ENCODE results near the gene ZNF136. TPM values are rescaled to one million over a fixed set of nuclear protein-coding genes. Genes with fewer than 3 reads are reported as not detected.

The ZNF136 gene
- total RNA-seq, 1 experiment from 2014 or later: 3.2 TPM

Other genes starting within 250 kb of the ZNF136 start
- 9.5 and 11.7 TPM in 2 replicates for gene ZNF700, start 238.0 kb upstream of the ZNF136 start, total RNA-seq (2014; rRNA removed; shearing (Covaris generic))
- gene ZNF763, start 198.1 kb upstream of the ZNF136 start, total RNA-seq (2014; rRNA removed; shearing (Covaris generic)): 0.51 and 1.8 TPM in 2 replicates
- gene ZNF433, start 127.4 kb upstream of the ZNF136 start, total RNA-seq (2014; rRNA removed; shearing (Covaris generic)): 1.1 and 2.3 TPM in 2 replicates
- gene ZNF878, start 110.1 kb upstream of the ZNF136 start, total RNA-seq (2014; rRNA removed; shearing (Covaris generic)): 0.37 and 0.77 TPM in 2 replicates
- gene ZNF844, start 98.4 kb upstream of the ZNF136 start, total RNA-seq (2014; rRNA removed; shearing (Covaris generic)): 2.7 and 5.2 TPM in 2 replicates
- 5.4 and 5.9 TPM in 2 replicates for gene ZNF20, start 22.7 kb upstream of the ZNF136 start, total RNA-seq (2014; rRNA removed; shearing (Covaris generic))
- gene ZNF625, start 6.4 kb upstream of the ZNF136 start, total RNA-seq (2014; rRNA removed; shearing (Covaris generic)): 1.6 and 1.9 TPM in 2 replicates
- 1.3 and 2.2 TPM in 2 replicates for gene ZNF44, start 131.8 kb downstream of the ZNF136 start, total RNA-seq (2014; rRNA removed; shearing (Covaris generic))
- gene ZNF563, start 170.5 kb downstream of the ZNF136 start, total RNA-seq (2014; rRNA removed; shearing (Covaris generic)): 1.3 and 1.6 TPM in 2 replicates
- gene ZNF442, start 202.6 kb downstream of the ZNF136 start, total RNA-seq (2014; rRNA removed; shearing (Covaris generic)): 0.27 and 0.58 TPM in 2 replicates
- gene ZNF799, start 238.2 kb downstream of the ZNF136 start, total RNA-seq (2014; rRNA removed; shearing (Covaris generic)): 2.6 and 4.0 TPM in 2 replicates